ENCODE data around the gene MXRA8.
"Not testable (repeated sequence)": the region's sequence is repeated elsewhere in the genome, so short reads cannot be mapped to it uniquely, and the experiment has no call there.

Gene MXRA8

DNA sequence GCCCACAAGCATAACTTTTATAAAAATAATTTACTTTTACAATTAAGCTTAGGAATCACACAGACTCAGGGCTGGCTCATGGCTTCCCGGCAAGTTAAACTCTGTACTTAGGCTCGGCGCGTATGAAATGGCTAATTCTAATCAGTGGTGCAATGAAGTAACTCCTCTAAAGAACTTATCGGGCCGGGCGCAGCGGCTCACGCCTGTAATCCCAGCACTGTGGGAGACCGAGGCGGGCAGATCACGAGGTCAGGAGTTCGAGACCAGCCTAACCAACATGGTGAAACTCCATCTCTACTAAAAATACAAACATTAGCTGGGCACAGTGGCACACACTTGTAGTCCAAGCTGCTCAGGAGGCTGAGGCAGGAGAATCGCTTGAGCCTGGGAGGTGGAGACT, 11.7 kb upstream of the MXRA8 start:
- in situ Hi-C loops (cut with MboI; ENCODE audit: low sequenced_read_pairs) = not testable (repeated sequence)

DNA sequence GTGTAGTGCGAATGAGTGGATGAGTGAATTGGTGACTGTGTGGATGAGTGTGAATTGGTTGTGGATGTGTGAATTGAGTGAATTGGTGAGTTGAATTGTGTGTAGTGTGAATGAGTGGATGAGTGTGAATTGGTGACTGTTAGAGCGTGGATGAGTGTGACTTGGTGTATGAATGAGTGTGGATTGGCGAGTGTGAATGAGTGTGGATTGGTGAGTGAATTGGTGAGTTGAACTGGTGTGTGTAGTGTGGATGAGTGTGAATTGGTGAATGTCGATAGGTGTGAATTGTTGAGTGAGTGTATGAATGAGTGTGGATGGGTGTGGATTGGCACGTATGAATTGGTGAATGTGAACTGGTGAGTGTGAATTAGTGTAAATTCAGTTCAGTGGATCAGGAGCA, 9.0 kb upstream of the MXRA8 start:
- in situ Hi-C loops (cut with MboI; ENCODE audit: low sequenced_read_pairs) = no loop called here

DNA sequence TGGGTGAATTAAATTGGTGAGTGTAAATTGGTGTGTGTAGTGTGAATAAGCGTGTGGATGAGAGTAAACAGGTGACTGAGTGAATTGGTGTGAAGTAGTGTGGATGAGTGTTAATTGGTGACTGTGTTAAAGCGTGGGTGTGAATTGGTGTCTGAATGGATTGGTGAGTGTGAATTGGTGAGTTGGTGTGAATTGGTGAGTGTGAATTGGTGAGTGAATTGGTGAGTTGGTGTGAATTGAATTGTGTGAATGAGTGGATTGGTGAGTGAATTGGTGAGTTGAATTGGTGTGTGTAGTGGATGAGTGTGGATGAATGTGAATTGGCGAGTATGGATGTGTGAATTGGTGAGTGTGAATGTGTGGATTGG, 8.3 kb upstream of the MXRA8 start:
- in situ Hi-C loops (cut with MboI; ENCODE audit: low sequenced_read_pairs) = no loop called here

DNA sequence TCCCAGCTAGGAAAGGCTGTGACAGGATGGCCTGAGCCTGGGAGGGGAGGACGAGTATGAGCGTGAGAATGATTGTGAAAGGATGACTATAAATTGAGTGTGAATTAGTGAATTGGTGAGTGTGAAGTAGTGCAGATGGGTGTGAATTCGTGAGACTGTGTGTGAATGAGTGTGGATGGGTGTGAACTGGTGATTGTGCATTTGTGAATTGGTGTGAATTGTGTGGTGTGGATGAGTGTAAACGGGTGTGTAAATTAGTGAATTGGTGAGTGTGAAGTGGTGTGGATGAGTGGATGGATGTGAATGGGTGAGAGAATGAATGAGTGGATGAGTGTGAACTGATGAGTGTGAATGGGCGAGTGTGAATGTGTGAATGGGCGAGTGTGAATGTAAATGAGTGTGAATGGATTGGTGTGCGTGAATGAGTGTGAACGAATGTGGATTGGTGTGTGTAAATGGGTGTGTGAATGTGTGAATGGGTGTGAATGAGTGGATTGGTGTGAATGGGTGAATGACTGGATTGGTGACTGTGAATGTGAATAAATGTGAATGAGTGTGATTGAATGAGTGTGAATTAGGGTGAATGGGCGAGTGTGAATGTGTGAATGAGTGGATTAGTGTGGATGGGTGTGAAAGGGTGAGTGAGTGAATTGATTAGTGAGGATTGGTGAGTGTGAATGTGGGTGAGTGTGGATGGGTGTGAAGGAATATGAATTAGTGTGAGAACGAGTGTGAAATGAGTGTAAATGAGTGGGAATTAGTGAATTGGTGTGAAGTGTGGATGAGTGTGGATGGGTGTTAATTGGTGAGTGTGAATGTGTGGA, 7.7 kb upstream of the MXRA8 start:
- in situ Hi-C loops (cut with MboI; ENCODE audit: low sequenced_read_pairs) = no loop called here

DNA sequence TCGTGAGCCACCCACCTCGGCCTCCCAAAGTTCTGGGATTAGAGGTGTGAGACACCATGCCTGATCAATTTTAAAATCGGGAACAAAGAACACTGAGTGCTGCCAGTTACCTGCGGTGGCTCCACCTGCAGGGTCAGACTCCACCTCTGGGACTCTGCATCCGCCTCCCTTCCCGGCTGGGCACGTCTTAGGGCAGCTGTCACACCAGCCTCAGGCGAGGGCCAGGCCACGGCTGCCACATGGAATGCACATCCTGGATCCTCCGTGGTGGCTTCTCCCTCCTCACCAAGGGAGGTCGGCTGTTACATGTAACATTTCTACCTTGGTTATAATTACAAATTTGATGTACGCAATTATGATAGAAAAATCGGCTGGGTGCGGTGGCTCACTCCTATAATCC, 5.9 kb upstream of the MXRA8 start:
- in situ Hi-C loops (cut with MboI; ENCODE audit: low sequenced_read_pairs) = no loop called here

DNA sequence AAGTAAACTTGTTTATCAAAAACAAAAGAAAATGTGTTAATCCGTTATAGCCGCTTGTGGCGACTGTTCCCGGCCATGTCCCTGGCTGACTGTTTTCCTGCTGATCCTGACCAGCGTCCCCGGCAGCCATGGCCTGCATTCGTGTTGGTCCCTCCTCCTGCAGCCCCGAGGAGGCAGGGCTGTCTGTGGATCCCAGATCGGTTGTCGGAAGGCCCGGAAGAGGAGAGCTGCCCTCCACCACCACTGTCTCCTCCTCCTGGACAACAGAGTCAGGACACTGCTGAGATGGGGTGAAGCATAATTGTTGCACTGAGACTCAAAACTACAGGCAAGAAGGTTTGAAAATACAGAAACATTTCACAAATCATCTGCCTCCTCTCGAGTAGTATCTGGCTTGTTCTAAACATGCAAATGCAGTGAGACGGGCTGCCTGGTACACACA, 3.6 kb upstream of the MXRA8 start:
- in situ Hi-C loops (cut with MboI; ENCODE audit: low sequenced_read_pairs) = no loop called here

DNA sequence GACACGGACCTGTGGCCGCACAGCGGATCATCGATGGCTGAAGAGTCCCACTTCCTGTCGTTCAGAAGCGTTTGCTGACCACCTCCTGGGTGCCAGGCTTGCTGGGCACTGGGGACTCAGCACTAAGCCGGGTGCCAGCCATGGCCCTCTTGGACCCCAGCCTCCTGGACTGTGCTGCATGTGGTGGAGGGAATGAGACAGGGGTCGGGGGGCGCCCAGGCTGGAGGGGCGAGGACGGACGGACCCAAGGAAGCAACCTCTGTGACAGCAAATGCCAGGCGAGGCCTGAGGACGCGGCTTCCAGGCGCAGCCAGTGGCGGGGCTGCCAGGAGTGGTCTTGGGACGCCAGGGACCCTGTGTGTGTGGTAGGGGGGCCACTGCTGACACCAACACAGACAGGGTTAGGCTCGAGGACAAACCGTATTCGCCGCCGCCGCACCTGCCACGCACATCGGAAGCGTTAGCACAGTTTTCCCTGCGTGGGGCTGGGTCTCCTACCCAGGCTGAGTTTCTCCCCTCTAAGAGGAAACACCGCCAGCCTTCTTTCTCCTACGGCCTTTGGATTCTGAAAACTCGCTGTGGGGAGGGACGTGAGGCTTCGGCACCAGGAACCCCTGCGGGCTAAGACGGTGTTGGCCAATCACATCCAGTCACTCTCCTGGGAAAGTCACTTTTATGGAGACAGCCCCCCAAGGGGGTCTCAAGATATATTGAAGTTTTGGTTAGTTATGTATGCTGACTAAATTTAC, 3.1 kb upstream of the MXRA8 start:
- in situ Hi-C loops (cut with MboI; ENCODE audit: low sequenced_read_pairs) = no loop called here

DNA sequence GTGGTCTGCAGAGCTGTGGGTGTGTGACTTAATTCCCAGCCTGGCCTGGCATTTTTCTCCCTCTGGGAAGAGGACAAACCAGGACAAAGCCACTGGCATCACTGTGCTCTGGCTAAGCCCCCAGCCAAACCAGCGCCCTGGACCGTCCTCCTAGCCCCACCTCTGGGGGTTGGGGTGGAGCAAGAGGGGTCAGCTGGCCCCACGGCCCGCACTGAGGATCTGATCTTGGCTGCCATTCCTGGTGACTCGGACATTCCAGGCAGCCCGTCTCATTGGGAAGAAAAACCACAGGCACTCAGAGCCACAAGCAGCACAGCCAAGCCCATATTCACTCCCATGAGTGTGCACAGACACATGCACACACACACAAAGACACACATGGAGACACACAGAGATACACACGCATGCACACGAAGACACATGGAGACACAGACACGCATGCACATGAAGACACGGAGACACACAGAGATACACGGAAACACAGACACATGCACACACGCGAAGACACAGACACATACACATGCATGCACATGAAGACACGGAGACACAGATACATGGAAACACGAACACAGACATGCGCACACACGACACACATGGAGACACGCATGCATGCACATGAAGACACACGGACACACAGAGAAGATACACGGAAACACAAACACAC, 2.3 kb upstream of the MXRA8 start:
- in situ Hi-C loops (cut with MboI; ENCODE audit: low sequenced_read_pairs) = no loop called here

DNA sequence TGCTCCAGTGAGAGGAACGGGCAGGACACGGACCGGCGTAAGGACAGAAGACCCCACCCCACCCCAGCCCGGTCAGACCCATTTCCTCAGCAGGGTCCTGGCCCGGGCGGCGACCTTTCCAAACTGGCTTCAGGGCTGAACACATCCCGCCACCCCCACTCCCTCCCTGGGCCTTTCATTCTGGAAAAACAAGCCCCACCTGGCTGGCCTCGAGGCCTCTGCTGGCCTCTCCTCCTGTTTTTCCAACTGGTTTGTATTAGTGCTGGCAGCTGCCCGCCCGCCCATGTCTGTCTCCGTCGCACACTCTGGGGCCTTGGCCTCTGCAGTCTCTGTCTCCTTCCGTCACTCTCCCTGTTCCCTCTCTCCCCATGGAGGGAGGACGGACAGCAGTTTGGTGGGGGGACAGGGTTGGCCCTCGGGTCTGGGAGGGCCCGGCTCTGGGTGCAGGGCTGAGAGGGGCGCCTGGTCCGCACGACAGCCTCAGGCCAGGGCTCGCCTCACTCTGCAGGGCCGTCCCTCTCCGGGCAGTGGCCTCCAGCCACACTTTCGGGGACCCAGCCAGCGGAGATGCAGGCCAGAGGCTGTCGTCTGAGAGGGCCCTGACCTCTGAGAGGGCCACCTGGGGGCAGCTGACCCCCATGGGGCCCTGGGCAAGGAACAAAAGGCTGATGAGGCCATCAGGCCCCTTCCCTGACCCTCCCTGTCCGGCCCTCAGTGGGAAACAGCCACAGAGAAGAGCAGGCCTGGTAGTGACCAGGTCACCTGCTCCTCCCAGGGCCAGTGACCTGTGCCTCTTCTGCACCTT, 1.5 kb upstream of the MXRA8 start:
- in situ Hi-C loops (cut with MboI; ENCODE audit: low sequenced_read_pairs) = no loop called here

DNA sequence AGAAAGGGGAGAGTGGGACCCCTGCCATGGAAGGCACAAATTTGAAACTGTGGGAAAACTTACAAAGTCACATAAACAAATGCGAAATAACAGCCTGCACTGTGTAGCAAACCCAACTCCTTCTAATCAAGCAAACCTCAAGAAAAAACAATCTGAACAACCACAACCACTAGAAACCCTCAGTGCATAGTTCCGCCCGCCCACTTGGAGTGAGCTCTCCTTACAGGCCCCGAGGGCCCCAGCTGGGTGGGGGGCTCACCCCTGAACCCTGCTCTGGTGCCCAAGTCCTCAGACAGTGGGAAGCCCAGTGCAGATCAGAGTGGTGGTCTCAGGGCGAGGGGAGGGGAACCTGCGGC, 931 bp upstream of the MXRA8 start:
- in situ Hi-C loops (cut with MboI; ENCODE audit: low sequenced_read_pairs) = no loop called here

DNA sequence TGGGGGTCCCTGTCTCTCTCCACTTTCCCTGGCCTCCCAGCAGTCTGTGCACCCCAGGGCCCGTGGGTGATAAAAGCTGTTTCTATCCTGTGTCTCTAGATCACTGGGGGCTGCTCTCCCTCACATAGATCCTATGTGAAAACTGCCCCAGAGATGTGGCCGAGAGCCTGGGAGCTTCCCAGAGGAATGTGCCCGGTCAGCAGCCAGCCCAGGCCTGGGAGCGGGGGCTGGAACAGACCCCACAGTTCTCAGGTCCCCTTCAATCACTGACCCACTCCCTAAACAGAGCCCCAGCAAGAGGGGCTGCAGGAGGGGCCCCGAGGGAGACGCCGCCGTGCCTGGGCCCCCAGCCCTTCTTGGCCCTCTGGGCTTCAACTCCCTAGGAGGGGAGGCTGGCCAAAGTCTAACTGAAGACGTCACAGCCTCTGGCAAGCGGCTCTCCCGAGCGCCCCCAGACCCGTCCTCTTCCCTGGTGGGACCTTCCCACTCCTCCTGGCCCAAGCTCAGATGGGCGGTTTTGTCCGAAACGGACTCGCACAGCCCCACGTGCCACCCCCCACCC, 403 bp downstream of the MXRA8 start:
- in situ Hi-C loops (cut with MboI; ENCODE audit: low sequenced_read_pairs) = no loop called here

DNA sequence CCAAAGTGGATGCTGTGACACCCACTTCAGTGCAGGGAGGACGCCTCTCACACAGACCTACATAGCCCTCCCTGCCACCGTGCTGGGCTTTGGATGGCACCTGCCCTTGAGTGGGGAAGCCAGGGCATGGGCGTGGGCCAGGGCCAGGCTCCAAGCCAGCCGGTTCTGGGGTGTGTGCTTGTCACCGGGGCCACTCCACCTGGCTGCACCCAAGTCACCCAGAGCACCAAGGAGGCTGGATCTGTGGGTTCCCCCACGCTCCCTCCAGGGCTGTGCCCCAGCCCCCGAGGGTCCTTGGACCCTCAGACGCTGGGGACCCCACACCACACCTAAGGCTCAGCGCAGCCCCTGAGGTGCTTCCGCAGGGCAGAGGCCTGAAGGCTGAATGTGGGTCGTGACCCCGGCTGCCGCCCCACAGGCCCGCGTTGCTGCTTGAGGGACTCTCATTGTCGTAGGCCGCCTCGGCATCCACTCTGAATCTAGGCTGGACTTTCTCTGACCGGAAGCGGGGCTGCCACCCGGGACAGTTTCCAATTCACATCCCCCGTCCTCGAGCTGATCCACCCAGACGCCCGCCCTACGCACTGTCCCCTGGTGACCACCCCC, 1.5 kb downstream of the MXRA8 start:
- in situ Hi-C loops (cut with MboI; ENCODE audit: low sequenced_read_pairs) = no loop called here

DNA sequence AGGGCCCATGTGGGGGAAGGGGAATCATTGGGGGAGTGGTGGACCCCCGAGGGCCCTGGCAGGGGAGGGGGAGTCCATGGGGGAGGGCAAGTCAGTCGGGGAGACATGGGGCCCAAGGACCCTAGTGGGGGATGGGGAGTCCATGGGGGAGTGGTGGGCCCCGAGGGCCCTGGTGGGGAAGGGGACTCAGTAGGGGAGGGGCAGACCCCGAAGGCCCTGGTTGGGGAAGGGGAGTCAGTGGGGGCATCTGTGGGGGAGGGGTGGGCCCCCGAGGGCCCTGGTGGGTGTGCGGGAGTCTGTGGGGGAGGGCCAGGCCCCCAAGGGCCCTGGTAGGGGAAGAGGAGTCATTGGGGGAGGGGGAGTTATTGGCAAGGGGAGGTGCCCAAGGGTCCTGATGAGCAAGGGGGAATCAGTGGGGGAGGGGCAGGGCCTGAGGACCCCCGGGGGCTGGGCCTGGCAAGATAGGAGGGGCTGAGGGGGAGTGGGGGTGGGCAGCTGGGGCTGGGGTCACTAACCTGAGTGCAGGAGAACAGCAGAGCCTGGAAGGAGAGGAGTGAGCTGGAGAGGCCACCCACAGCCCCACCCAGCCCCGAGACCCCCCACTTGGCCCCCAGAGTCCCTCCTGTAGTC, 2.1 kb downstream of the MXRA8 start:
- in situ Hi-C loops (cut with MboI; ENCODE audit: low sequenced_read_pairs) = no loop called here

DNA sequence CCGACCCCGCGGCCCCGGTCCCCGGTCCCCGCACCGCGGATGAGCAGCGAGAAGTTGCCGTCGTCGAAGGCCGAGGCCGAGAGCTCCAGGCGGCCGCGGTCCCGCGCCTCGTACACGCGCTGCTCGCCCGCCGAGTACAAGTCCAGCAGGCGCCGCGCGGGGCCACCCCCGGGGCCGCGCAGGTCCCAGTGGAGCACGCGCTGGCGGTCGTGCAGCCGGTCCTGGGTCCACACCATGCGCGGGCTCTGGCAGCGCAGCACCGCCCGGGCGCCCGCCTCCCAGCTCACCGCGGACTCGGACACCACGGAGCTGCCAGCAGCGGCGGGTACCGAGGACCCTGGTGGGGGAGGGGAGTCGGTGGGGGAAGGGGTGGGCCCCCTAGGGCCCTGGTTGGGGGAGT, 2.9 kb downstream of the MXRA8 start:
- in situ Hi-C loops (cut with MboI; ENCODE audit: low sequenced_read_pairs) = no loop called here

DNA sequence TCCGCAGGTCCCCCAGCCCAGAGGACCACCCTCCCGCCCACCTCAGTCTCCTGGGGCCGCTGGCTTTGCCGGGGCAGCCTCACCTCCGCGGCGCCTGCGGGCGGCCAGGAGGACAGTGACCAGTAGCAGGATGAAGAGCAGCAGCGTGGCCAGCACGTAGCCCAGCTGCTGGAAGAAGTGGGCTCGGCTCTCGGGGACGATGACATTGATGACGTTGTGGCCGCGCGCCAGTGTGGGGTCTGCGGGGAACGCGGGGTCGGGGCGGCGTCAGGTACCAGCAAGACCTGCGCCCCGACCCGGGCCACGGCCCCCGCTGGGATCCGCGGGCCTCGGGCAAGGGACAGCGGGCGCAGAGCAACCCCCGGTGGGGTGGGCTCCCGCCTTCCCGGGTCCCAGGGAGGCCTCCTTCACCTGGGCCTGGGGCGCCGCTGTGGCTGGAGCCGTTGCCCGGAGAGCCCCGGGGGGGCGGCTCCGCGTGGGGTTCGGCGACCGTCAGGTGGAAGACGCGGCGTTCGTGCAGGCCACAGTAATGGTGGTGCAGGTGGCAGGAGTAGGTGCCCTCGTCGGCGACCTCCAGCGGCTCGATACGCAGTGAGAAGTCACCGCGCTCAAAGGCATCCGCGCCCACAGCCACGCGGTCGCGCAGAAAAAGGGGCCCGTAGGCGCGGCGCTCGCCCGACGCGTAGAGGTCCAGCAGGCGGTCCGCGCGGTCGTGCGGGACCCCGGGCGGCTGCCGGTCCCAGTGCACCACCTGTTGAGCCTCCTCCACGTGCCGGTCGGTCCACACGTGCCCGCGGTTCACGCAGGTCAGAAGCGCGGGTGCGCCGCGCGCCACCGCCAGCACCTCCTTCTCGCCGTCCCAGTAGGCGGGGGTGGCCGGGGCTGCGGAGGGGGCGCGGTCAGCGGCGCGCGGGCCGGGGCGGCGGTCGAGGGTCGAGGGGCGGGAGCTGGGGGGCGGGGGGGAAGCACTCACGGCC, 3.8 kb downstream of the MXRA8 start:
- in situ Hi-C loops (cut with MboI; ENCODE audit: low sequenced_read_pairs) = no loop called here

DNA sequence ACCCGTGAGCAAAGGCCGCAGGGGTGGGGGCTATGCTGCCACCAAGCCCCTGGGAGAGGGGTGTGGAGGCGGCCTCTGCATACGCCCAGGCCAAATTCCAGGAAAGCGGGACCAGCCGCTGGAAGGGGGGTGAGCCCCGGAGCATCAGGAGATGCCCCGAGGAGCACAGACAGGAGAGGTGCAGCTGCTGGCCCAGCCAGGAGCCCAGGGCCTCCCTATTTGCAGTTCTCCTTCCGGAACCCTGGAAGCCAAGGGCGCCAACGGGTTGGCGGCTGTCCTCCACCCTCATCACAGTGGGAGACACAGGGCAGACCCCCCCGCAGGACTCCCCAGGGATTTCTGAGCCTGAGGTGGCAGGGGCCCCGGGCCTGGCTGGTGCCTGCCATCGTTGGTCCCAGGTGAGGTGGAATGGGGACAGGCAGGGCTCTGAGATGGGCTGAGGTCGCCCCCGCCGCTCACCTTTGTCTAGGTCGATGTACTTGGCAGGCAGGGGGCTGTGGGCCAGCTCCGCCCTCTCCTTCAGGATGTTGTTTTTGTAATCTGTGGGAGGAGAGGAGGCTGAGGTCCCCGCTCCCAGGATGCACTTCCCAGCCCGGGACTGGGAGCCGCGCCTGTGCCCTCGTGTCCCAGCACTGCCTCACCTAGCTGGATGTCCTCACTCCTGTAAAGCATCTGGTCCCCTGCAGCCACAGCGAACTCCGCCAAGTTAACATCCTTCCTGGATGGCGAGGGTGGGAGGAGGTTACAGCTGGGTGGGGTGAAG, 4.8 kb downstream of the MXRA8 start:
- in situ Hi-C loops (cut with MboI; ENCODE audit: low sequenced_read_pairs) = no loop called here

DNA sequence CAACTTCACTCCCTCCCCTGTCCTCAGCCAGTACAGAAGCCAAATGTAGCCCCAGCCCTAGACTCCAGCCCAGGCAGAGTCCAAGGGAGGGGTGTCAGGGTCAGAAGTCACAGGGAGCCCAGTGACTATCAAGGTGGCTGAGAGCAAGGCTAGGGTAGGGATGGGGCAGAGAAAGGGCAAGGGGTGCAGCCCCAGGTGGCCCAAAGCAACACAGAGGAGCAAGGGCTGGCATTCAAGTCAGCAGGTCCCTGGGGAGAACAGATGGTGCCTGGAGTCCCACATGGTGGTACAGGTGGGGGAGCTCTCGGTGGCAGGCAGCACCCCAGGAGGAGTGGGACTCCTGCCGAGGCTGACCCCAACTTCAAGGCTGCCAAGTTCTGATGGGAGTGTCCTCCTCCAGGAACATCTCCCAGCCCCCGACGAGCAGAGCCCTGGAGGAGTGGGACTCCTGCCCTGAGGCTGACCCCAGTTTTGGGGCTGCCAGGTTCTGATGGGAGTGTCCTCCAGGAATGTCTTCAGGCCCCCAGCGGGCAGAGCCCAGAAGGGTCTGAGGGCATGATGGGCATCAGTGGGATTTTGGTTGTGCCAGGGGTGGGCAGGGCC, 5.5 kb downstream of the MXRA8 start:
- in situ Hi-C loops (cut with MboI; ENCODE audit: low sequenced_read_pairs) = no loop called here
